ENCODE measurements around the gene IL17RB. TPM values are rescaled to one million over a fixed set of nuclear protein-coding genes. Genes with fewer than 3 reads are reported as not detected.

IL17RB gene
- total RNA-seq, 1 donor from 2014 or later: 0.16 TPM

DNA sequence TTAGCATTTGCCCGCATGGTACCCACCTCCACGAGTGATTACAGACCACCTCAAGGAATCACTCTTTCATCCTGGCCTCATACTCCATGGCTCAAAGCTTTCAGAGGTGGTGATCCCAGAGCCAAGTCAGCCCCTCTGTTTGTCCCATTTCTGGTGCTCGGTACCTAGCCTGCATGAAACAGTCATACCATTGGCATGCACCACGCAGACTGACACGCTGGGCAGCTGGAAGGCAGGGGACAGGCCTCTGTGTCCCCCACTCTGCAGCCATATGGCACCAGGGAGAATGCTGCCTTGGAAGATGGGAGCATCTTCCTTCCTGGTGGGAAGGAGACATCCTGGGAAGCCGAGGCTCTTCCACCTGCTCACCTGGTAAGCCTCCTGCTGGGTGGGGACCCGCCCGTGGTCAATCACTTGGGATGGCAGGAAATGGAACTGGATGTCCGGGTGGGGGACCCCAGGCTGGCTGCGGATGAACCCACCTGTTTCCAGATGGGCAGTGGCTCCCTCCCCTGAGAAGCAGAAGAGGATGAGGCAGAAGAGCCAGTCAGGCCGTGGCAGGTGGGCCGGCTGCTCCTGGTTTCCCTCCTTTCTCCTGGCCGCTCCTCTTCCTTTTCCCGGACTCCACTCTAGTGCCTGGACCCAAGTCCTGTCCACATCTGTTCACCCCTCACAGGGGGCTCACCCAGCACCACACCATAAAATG lies 27.1 kb upstream of the IL17RB start:
- H3K27ac ChIP-seq (ENCODE audit: low read depth, low read length): no peak overlapping the region
- no peak overlapping the region for H2AFZ ChIP-seq (ENCODE audit: low read depth, low read length)
- no peaks in the 10 kb centered on the region for H3K27me3 ChIP-seq (ENCODE audit: insufficient read depth, low read length)
- no peaks in the 10 kb centered on the region for H3K4me1 ChIP-seq (ENCODE audit: insufficient read depth, low read length)
- H3K9ac ChIP-seq (ENCODE audit: low read length): no peak overlapping the region
- H3K4me2 ChIP-seq (ENCODE audit: low read length): no peak overlapping the region
- H3K27me3 Mint-ChIP-seq (ENCODE audit: low read depth, unreplicated experiment): peaks cover 16% of the 10 kb centered on the region
- DNase-seq (ENCODE audit: low read depth) (no peak), FAIRE-seq (no peak)
- no peaks in the 10 kb centered on the region for H4K20me1 ChIP-seq (ENCODE audit: insufficient read depth, low read length)
- no peaks in the 10 kb centered on the region for H3K36me3 Mint-ChIP-seq (ENCODE audit: low read depth, unreplicated experiment)
- peaks cover 7% of the 10 kb centered on the region for H3K4me1 Mint-ChIP-seq (ENCODE audit: low read depth, unreplicated experiment)
- H3K36me3 ChIP-seq (ENCODE audit: insufficient read depth, low read length): no peaks in the 10 kb centered on the region
- TF ChIP-seq, protein P1, sequence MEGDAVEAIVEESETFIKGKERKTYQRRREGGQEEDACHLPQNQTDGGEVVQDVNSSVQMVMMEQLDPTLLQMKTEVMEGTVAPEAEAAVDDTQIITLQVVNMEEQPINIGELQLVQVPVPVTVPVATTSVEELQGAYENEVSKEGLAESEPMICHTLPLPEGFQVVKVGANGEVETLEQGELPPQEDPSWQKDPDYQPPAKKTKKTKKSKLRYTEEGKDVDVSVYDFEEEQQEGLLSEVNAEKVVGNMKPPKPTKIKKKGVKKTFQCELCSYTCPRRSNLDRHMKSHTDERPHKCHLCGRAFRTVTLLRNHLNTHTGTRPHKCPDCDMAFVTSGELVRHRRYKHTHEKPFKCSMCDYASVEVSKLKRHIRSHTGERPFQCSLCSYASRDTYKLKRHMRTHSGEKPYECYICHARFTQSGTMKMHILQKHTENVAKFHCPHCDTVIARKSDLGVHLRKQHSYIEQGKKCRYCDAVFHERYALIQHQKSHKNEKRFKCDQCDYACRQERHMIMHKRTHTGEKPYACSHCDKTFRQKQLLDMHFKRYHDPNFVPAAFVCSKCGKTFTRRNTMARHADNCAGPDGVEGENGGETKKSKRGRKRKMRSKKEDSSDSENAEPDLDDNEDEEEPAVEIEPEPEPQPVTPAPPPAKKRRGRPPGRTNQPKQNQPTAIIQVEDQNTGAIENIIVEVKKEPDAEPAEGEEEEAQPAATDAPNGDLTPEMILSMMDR (IDR thresholded peaks at IDR 0.05; ENCODE audit: insufficient read depth, low read depth, low read length): no peak
- no peak for TF ChIP-seq EZH2 (IDR thresholded peaks at IDR 0.05; ENCODE audit: insufficient read depth, low read length)
- H3K4me3 ChIP-seq (ENCODE audit: insufficient read depth, low read depth, low read length): no peak overlapping the region
- no peak overlapping the region for H3K4me3 Mint-ChIP-seq (ENCODE audit: unreplicated experiment)
- no peaks in the 10 kb centered on the region for H3K79me2 ChIP-seq (ENCODE audit: insufficient read depth, low read length)
- no peak overlapping the region for H3K27ac Mint-ChIP-seq (ENCODE audit: unreplicated experiment)
- no peaks in the 10 kb centered on the region for H3K9me3 Mint-ChIP-seq (ENCODE audit: unreplicated experiment)
- H3K9me3 ChIP-seq (ENCODE audit: insufficient read depth, low read depth, low read length): no peaks in the 10 kb centered on the region

DNA sequence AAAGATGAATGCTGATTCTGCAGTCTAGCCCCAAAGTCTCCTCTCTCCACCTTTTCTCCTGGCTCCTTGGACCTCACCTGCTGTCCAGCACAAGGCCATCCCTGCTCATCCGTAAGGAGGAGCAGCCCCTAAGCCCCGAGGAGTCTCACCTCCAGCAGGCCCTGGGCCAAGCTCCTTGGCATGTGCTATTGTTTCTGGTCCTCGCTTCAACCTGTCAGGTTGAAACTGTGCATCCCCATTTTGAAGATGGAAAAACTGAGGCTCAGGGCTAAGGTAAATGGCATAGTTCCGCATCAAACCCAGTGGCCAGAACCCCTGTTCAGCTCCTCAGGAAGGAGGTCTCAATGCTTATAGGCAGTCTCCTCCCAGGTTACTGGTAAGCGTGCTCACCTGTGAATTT lies 26.3 kb upstream of the IL17RB start:
- H3K4me3 ChIP-seq (ENCODE audit: insufficient read depth, low read depth, low read length): no peak overlapping the region
- no peaks in the 10 kb centered on the region for H4K20me1 ChIP-seq (ENCODE audit: insufficient read depth, low read length)
- Mint-ChIP-seq H3K36me3 (ENCODE audit: low read depth, unreplicated experiment) (no peaks in the 10 kb centered on the region), H3K27ac (ENCODE audit: unreplicated experiment) (no peak overlapping the region), H3K9me3 (ENCODE audit: unreplicated experiment) (no peaks in the 10 kb centered on the region), H3K4me1 (ENCODE audit: low read depth, unreplicated experiment) (peaks cover 7% of the 10 kb centered on the region), H3K27me3 (ENCODE audit: low read depth, unreplicated experiment) (peaks cover 16% of the 10 kb centered on the region), H3K4me3 (ENCODE audit: unreplicated experiment) (no peak overlapping the region)
- H3K36me3 ChIP-seq (ENCODE audit: insufficient read depth, low read length): no peaks in the 10 kb centered on the region
- H3K4me1 ChIP-seq (ENCODE audit: insufficient read depth, low read length): no peaks in the 10 kb centered on the region
- no peaks in the 10 kb centered on the region for H3K27me3 ChIP-seq (ENCODE audit: insufficient read depth, low read length)
- H3K9ac ChIP-seq (ENCODE audit: low read length): no peak overlapping the region
- FAIRE-seq: no peak
- H3K9me3 ChIP-seq (ENCODE audit: insufficient read depth, low read depth, low read length): no peaks in the 10 kb centered on the region
- DNase-seq (ENCODE audit: low read depth): no peak
- no peak overlapping the region for H3K27ac ChIP-seq (ENCODE audit: low read depth, low read length)
- H2AFZ ChIP-seq (ENCODE audit: low read depth, low read length): no peak overlapping the region
- H3K4me2 ChIP-seq (ENCODE audit: low read length): no peak overlapping the region
- no peak for TF ChIP-seq EZH2 (IDR thresholded peaks at IDR 0.05; ENCODE audit: insufficient read depth, low read length)
- TF ChIP-seq, protein P1 (IDR thresholded peaks at IDR 0.05; ENCODE audit: insufficient read depth, low read depth, low read length): no peak
- no peaks in the 10 kb centered on the region for H3K79me2 ChIP-seq (ENCODE audit: insufficient read depth, low read length)

Data from astrocyte (in vitro differentiated cells and primary cell).